Ammon's horn (tissue), 1 donor: ENCODE results near the gene METTL25.

Experiments used
- DNase-seq: peaks from one replicate; pipeline ENCODE4 v3.0.0-alpha.2; 2016; ENCODE audit warnings: low spot score

METTL25 gene

DNA sequence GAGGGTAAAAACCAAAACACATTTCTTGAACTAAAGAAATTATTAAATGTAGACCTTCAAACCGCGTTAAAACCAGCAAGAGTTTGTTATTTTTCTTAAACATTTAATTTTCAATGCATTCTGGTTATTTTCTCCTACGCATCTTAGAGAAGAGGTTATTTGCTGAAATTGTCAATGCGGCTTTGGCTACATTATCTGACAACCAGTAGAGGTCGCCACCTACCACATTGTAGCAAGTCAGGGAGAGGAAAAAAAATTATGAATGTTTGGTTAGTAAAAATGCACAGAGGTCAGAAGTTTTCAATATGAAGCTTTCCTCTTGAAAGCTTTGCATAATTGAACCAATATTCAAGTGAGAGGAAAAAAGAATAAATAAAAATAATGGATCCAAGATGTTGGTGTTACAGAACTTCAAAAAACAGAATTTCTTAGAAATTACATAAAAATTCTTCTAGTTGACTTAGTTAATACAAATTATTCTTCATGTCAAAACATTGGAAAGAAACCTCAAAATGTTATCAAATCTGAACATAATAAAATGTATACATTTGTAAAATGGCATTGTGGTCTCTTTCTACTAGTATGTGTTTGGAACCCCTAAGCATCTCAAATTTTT, 168.9 kb downstream of the METTL25 start:
- DNase-seq, result peak; percentile 91
